ENCODE measurements around the gene COL28A1.
A peak's percentile ranks its signal among the peaks of the same experiment; 100 is the strongest.

COL28A1 gene

GRCh38 chr7:7568553-7568952 lies 32.9 kb upstream of the COL28A1 start:
- Histone ChIP-seq H3K27ac (ENCODE audit: low read depth, low read length) (peak overlapping the region; percentile 82), H3K4me3 (ENCODE audit: low read length) (peak overlapping the region; percentile 84), H4K20me1 (ENCODE audit: control insufficient read depth, insufficient read depth, low read depth, low read length) (peaks cover 6% of the 10 kb centered on the region; the same call in 1 of the 2 replicates), H3K4me1 (ENCODE audit: control insufficient read depth, low read length) (peaks cover 41% of the 10 kb centered on the region), H3K9me3 (ENCODE audit: control insufficient read depth, insufficient read depth, low read length) (no peaks in the 10 kb centered on the region), H3K36me3 (ENCODE audit: control insufficient read depth, low read length) (peaks cover 47% of the 10 kb centered on the region), H3K79me2 (ENCODE audit: control insufficient read depth, low read length) (peaks cover 64% of the 10 kb centered on the region), H3K27me3 (ENCODE audit: control insufficient read depth, low read length) (no peaks in the 10 kb centered on the region), H3K4me2 (ENCODE audit: low read length) (peak overlapping the region; percentile 86), H3F3A (ENCODE audit: control insufficient read depth, insufficient read depth) (peaks cover 20% of the 10 kb centered on the region), H3K9me2 (replicated peaks; ENCODE audit: control insufficient read depth, low read length) (no peaks in the 10 kb centered on the region)
- no peak for TF ChIP-seq EZH2phosphoT487 (IDR thresholded peaks at IDR 0.05; ENCODE audit: borderline replicate concordance, low read length)

GRCh38 chr7:7567898-7568531 lies 32.3 kb upstream of the COL28A1 start:
- Histone ChIP-seq H3K4me3 (ENCODE audit: low read length) (peak overlapping the region; percentile 84), H4K20me1 (ENCODE audit: control insufficient read depth, insufficient read depth, low read depth, low read length) (peaks cover 6% of the 10 kb centered on the region; the same call in 1 of the 2 replicates), H3K79me2 (ENCODE audit: control insufficient read depth, low read length) (peaks cover 59% of the 10 kb centered on the region), H3K4me1 (ENCODE audit: control insufficient read depth, low read length) (peaks cover 41% of the 10 kb centered on the region), H3K27ac (ENCODE audit: low read depth, low read length) (peak overlapping the region; percentile 82), H3K9me2 (replicated peaks; ENCODE audit: control insufficient read depth, low read length) (no peaks in the 10 kb centered on the region), H3K36me3 (ENCODE audit: control insufficient read depth, low read length) (peaks cover 42% of the 10 kb centered on the region), H3K9me3 (ENCODE audit: control insufficient read depth, insufficient read depth, low read length) (no peaks in the 10 kb centered on the region), H3K27me3 (ENCODE audit: control insufficient read depth, low read length) (no peaks in the 10 kb centered on the region), H3F3A (ENCODE audit: control insufficient read depth, insufficient read depth) (peaks cover 20% of the 10 kb centered on the region), H3K4me2 (ENCODE audit: low read length) (peak overlapping the region; percentile 86)
- TF ChIP-seq CTCF (IDR thresholded peaks at IDR 0.05; ENCODE audit: low read depth, low read length, poor library complexity, severe bottlenecking) (no peak), EZH2phosphoT487 (IDR thresholded peaks at IDR 0.05; ENCODE audit: borderline replicate concordance, low read length) (no peak)

- Histone ChIP-seq H3F3A (ENCODE audit: control insufficient read depth, insufficient read depth) (peaks cover 20% of the 10 kb centered on the region), H3K27ac (ENCODE audit: low read depth, low read length) (peak within 1 kb of the TSS; percentile 82), H3K9me3 (ENCODE audit: control insufficient read depth, insufficient read depth, low read length) (no peaks in the 10 kb centered on the region), H3K4me1 (ENCODE audit: control insufficient read depth, low read length) (peaks cover 41% of the 10 kb centered on the region), H3K27me3 (ENCODE audit: control insufficient read depth, low read length) (no peaks in the 10 kb centered on the region), H3K79me2 (ENCODE audit: control insufficient read depth, low read length) (peaks cover 49% of the 10 kb centered on the region), H3K4me3 (ENCODE audit: low read length) (peak within 1 kb of the TSS; percentile 84), H3K36me3 (ENCODE audit: control insufficient read depth, low read length) (peaks cover 32% of the 10 kb centered on the region), H3K9me2 (replicated peaks; ENCODE audit: control insufficient read depth, low read length) (no peaks in the 10 kb centered on the region), H4K20me1 (ENCODE audit: control insufficient read depth, insufficient read depth, low read depth, low read length) (peaks cover 6% of the 10 kb centered on the region; the same call in 1 of the 2 replicates), H3K4me2 (ENCODE audit: low read length) (peak within 1 kb of the TSS; percentile 86)
- no peak for TF ChIP-seq CTCF (IDR thresholded peaks at IDR 0.05; ENCODE audit: low read depth, low read length, poor library complexity, severe bottlenecking)
- no peak for TF ChIP-seq EZH2phosphoT487 (IDR thresholded peaks at IDR 0.05; ENCODE audit: borderline replicate concordance, low read length)
These were observed 31.3 kb upstream of the COL28A1 start, which contains the start of gene MIOS for GRCh38 chr7:7566651-7567611. TSS of gene MIOS (plus strand) at chr7:7566884. CDS start at chr7:7572476, 5,592 bp downstream.

Measured in DOHH2 (cell line).